Psoas muscle (tissue), 8 donors: ENCODE measurements around the gene NEURL1B. TPM values are rescaled to one million over a fixed set of nuclear protein-coding genes. Genes with fewer than 3 reads are reported as not detected.

Source experiments
- ATAC-seq, 4 donors: fragments of 200-7000 bp; cut with Tn5 transposase; one replicate each; pipeline ENCODE4 v1.9.1; 2020; ENCODE audit warnings: moderate library complexity in 3 of 4, mild to moderate bottlenecking in 2 of 4
- DNase-seq, 2 donors: peaks; one replicate each; pipeline ENCODE4 v3.0.0-alpha.2; 2020
- H3K27ac ChIP-seq: fragments of 200-600 bp; one replicate; pipeline ENCODE4 v1.8.0; 2022
- H3K27me3 ChIP-seq, 3 donors: fragments of 200-600 bp in 1 of 3; one replicate each; pipeline versions ENCODE4 v1.6.1 to v1.8.0; 2013 to 2022; ENCODE audit warnings: low read length in 2 of 3, mild to moderate bottlenecking in 2 of 3, moderate library complexity in 1 of 3; ENCODE audit not compliant: insufficient read depth in 3 of 3
- H3K36me3 ChIP-seq, 2 donors: fragments of 200-600 bp in 1 of 2; one replicate each; pipeline versions ENCODE4 v1.6.1 to v1.8.0; 2013 to 2022; ENCODE audit warnings: low read depth in 1 of 2, mild to moderate bottlenecking in 1 of 2, moderate library complexity in 1 of 2; ENCODE audit not compliant: insufficient read depth in 1 of 2
- H3K4me1 ChIP-seq: fragments of 200-600 bp; one replicate; pipeline ENCODE4 v1.8.0; 2022
- H3K4me3 ChIP-seq: fragments of 200-600 bp; one replicate; pipeline ENCODE4 v1.8.0; 2022; ENCODE audit warnings: mild to moderate bottlenecking
- H3K9me3 ChIP-seq: fragments of 200-600 bp; one replicate; pipeline ENCODE4 v1.8.0; 2022
- WGBS, 3 donors: extraction: QIAGEN DNeasy Blood & Tissue Kit; methylation state at CpG; one replicate each; pipeline versions ENCODE4 v1.1.6 to v1.1.7; 2013; 5-methylcytosine and 5-hydroxymethylcytosine counted together
- intact Hi-C, 2 donors: fragments of 100-400 bp; cut with DNase I; formaldehyde crosslinking; loops; one replicate each; pipeline versions ENCODE4 v1.11.0 to v1.14.2; 2022
- polyA plus RNA-seq, 3 donors: library from polyadenylated mRNA; stranded (reverse); fragments of 200-250 nt; gene quantifications; one replicate each; pipeline ENCODE4 v1.2.3, GENCODE V29; 2013
- total RNA-seq, 4 donors: library from RNA; stranded (reverse); fragmentation: NEBNext Ultra II Directional in 2 of 4; extraction: Animal tissue kit (Norgen Biotek cat#: 25700) in 2 of 4; gene quantifications; one replicate each; pipeline versions ENCODE4 v1.2.1 to v1.2.4, GENCODE V29; 2021 to 2023
- TF ChIP-seq, protein P1 (sequence below): fragments of 200-600 bp; IDR thresholded peaks from one replicate; pipeline ENCODE4 v1.8.0; 2022; ENCODE audit warnings: antibody characterized with exemption
- donor health status: healthy with polysubstance abuse.
- donor health status: DM: no; HTN: no; CAD: no; lungs with moderate emphysema.
- donor health status: Bipolar disorder and iron deficiency.
- donor health status: healthy.
- donor health status: DM: yes; HTN: yes; CAD: no.
- donor health status: DM: no; HTN: no; CAD: no.
- donor health status: DM: no; HTN: no; CAD: no.
- donor health status: DM: yes; HTN: yes; CAD: no.

Gene NEURL1B
- total and polyA plus RNA-seq, 7 donors, result 8.0 to 20.4 (median 13.7) TPM

DNA sequence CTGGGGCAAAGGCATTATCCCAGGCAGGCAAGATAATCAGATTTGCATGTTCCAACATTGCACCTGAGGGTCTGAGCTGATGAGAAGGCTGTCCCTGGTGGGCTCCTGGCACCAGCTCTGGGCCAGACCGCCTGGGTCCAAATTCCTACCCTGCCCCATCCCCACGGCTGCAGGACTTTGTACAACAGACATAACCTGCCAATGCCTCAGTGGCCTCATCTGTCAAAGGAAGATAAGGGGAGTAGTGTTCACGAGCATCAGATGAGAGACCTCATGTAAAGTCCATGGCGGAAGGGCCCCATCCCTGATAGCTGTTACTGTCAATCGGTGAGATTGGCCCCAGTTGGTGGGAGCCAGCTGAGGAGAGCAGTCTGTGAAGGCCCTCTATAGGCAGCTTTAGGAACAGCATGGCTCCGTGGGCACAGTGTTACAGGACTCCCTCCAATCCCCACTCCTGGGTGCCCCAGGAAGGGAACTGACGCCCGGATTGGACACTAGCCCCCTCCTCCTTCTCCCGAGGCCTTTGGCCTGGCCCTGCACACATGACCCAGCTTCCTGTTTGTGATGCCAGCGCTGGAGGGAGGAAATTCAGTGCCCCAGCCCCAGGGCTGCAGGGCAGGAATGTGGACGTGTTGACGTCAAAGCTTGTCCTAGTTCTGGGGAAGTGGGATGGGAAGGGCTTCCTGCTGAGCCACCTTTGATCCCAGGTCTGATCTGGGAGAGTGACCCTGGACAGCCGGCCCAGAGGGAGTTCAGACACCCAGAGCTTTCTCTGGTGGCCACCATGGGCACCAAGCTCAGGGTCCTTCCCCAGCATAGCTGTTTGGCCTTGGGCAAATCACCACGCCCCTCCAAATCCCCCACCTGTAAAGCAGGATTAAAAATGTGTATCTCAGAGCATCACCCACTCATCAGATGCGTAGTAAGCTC is 73.7 kb downstream of the NEURL1B start:
- no peaks in the 10 kb centered on the region for H3K9me3 ChIP-seq
- H3K4me3 ChIP-seq, result no peak overlapping the region
- H3K36me3 ChIP-seq, result no peaks in the 10 kb centered on the region
- ATAC-seq (peak; percentile 66 to 80 (median 78)), DNase-seq (peak; percentile 81 to 86)
- TF ChIP-seq, protein P1, sequence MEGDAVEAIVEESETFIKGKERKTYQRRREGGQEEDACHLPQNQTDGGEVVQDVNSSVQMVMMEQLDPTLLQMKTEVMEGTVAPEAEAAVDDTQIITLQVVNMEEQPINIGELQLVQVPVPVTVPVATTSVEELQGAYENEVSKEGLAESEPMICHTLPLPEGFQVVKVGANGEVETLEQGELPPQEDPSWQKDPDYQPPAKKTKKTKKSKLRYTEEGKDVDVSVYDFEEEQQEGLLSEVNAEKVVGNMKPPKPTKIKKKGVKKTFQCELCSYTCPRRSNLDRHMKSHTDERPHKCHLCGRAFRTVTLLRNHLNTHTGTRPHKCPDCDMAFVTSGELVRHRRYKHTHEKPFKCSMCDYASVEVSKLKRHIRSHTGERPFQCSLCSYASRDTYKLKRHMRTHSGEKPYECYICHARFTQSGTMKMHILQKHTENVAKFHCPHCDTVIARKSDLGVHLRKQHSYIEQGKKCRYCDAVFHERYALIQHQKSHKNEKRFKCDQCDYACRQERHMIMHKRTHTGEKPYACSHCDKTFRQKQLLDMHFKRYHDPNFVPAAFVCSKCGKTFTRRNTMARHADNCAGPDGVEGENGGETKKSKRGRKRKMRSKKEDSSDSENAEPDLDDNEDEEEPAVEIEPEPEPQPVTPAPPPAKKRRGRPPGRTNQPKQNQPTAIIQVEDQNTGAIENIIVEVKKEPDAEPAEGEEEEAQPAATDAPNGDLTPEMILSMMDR, result peak; percentile 76
- peak overlapping the region; percentile 62 for H3K27ac ChIP-seq
- intact Hi-C loops, result loop anchor here in 1 of 2 donors (5.0 kb wide), 1 partner anchor 53 kb away; no protein-coding TSS in a partner anchor
- 32 to 48% (median 39%) methylated on average over 15 of the region's 15 CpGs for WGBS, 3 donors
- H3K4me1 ChIP-seq, result no peaks in the 10 kb centered on the region
- H3K27me3 ChIP-seq, result no peaks in the 10 kb centered on the region

DNA sequence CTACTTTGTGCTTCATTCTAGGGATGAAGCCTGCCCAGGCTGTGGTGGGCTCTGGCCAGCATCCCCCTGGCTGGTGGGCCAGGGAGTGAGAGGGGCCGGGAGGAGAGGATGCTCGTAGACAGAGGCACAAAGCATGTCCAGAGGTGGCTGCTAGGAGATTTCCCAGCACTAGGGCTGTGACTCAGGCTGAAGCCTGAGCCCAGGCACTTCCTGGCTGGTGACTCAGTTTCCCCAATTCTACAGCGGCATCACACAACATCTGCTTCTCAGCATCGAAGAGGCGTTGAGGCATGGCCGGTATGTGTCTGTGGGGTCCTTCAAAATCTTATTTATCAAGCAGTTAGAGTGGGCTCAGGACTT is 74.3 kb downstream of the NEURL1B start:
- Histone ChIP-seq H3K4me3 (no peak overlapping the region), H3K9me3 (no peaks in the 10 kb centered on the region), H3K36me3 (no peaks in the 10 kb centered on the region), H3K27me3 (no peaks in the 10 kb centered on the region), H3K27ac (peak overlapping the region; percentile 62), H3K4me1 (no peaks in the 10 kb centered on the region)
- intact Hi-C loops, result loop anchor here in 1 of 2 donors (5.0 kb wide), 1 partner anchor 52 kb away; no protein-coding TSS in a partner anchor
- 88 to 94% (median 92%) methylated on average over 6 of the region's 6 CpGs for WGBS, 3 donors
- DNase-seq, result no peak
- ATAC-seq, result no peak
- TF ChIP-seq, protein P1, result no peak

DNA sequence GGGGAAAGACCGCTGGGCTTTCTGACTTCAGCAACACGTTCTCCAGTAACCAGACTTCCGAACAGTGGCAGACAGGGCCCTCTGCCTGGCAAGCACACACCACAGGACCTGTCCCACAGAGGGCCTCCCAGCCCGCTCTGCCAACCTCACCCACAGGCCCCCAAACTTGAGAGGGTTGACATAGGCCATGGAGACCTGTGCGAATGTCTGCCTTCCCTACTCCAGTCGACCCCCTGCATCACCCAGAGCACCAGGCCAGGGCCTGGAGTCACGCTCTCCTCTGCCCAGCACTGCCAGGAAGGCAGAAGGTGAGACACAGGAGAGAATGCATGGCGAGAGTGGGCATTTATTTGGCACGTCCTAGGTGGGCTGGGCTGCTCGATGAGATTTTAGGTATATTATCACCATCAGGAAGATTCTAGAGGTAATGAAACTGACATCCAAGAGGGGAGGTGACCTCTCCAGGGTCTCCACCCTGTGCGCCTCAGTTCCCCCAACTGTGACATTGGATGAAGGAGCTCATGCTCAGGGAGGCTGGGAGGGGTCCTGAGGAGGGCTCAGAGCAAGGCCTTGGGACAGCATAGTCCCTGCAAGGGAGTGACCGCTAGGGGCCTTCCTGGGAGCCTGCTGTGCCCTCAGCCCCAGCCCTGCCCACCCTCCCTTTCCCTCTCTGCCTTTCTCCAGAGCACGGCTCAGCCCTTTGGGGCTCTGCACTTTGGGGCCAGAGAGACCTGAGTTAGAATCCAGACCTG is 75.0 kb downstream of the NEURL1B start:
- Histone ChIP-seq H3K36me3 (no peaks in the 10 kb centered on the region), H3K27me3 (no peaks in the 10 kb centered on the region), H3K4me1 (peaks cover under 1% of the 10 kb centered on the region), H3K9me3 (no peaks in the 10 kb centered on the region), H3K27ac (peak overlapping the region; percentile 15), H3K4me3 (no peak overlapping the region)
- TF ChIP-seq, protein P1, result no peak
- WGBS, 3 donors, result 84 to 92% (median 90%) methylated on average over 13 of the region's 13 CpGs
- ATAC-seq, result no peak
- DNase-seq, result no peak
- intact Hi-C loops, result loop anchor here in 1 of 2 donors (5.0 kb wide), 1 partner anchor 51 kb away; no protein-coding TSS in a partner anchor

DNA sequence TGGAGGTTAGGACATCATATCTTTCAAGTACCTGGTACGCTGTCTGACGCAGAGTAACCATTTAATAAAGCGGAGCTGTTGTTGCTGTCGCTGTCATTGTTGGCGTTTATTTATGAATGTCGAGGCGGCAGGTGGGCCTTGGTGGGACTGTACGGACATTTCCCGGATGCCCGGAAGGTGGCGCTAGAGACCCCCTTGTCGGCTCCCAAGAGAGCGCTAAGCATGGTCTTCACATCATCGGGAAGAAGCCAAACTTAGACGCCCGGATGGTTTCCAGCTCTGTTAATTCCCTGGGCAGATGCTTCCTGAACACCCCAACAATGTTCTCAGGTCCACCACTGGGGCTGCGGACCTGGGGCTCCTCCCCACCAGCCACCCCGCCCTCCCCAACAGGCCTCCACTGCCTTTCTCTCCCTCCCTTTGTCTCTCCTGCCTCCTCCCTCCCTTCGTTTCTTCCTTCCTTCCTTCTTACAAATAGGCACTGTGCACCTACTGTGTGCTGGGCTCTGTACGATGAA is 75.8 kb downstream of the NEURL1B start:
- Histone ChIP-seq H3K27me3 (no peaks in the 10 kb centered on the region), H3K4me1 (peaks cover 8% of the 10 kb centered on the region)

More for the DNA sequence above, 75.8 kb downstream of the NEURL1B start:
- 7 to 12% (median 8%) methylated on average over 20 of the region's 20 CpGs for WGBS, 3 donors
- peak; percentile 80 to 87 (median 83) for ATAC-seq
- intact Hi-C loops, result loop anchor here (1.0 to 5.0 kb wide), 2 partner anchors 50 to 215 kb away; no protein-coding TSS in a partner anchor
- peak; percentile 85 to 92 for DNase-seq
- H3K4me3 ChIP-seq, result peak overlapping the region; percentile 30
- no peaks in the 10 kb centered on the region for H3K9me3 ChIP-seq
- H3K27ac ChIP-seq, result peak overlapping the region; percentile 15
- TF ChIP-seq, protein P1, result peak; percentile 92
- H3K36me3 ChIP-seq, result no peaks in the 10 kb centered on the region
